Measurements from ENCODE around the gene PUM1. TPM values are rescaled to one million over a fixed set of nuclear protein-coding genes. Genes with fewer than 3 reads are reported as not detected.
A peak's percentile ranks its signal among the peaks of the same experiment; 100 is the strongest.

The PUM1 gene
- total RNA-seq, 1 donor from 2014 or later, result 105 TPM

GRCh38 chr1:30900931-30901560, 164.5 kb downstream of the PUM1 start:
- H3K9me3 Mint-ChIP-seq (ENCODE audit: low read depth), result no peaks in the 10 kb centered on the region
- peak; percentile 38 for DNase-seq (ENCODE audit: low spot score)
- TF ChIP-seq CTCF (IDR thresholded peaks at IDR 0.05), result no peak
- H3K27ac Mint-ChIP-seq (ENCODE audit: unreplicated experiment), result no peak overlapping the region
- peaks cover 21% of the 10 kb centered on the region for H3K4me1 Mint-ChIP-seq (ENCODE audit: low read depth)
- H3K27me3 Mint-ChIP-seq (ENCODE audit: low read depth), result no peaks in the 10 kb centered on the region
- no peak overlapping the region for H3K4me3 Mint-ChIP-seq (ENCODE audit: unreplicated experiment)
- H3K36me3 Mint-ChIP-seq (ENCODE audit: low read depth), result no peaks in the 10 kb centered on the region

GRCh38 chr1:30900486-30900885, 165.0 kb downstream of the PUM1 start:
- H3K36me3 Mint-ChIP-seq (ENCODE audit: low read depth), result no peaks in the 10 kb centered on the region
- no peak overlapping the region for H3K4me3 Mint-ChIP-seq (ENCODE audit: unreplicated experiment)
- peak; percentile 50 for DNase-seq (ENCODE audit: low spot score)
- H3K27me3 Mint-ChIP-seq (ENCODE audit: low read depth), result no peaks in the 10 kb centered on the region
- no peak overlapping the region for H3K27ac Mint-ChIP-seq (ENCODE audit: unreplicated experiment)
- TF ChIP-seq CTCF (IDR thresholded peaks at IDR 0.05), result no peak
- no peaks in the 10 kb centered on the region for H3K9me3 Mint-ChIP-seq (ENCODE audit: low read depth)
- H3K4me1 Mint-ChIP-seq (ENCODE audit: low read depth), result peaks cover 24% of the 10 kb centered on the region

- peak; percentile 36 for DNase-seq (ENCODE audit: low spot score)
- TF ChIP-seq CTCF (IDR thresholded peaks at IDR 0.05), result no peak
- peaks cover 24% of the 10 kb centered on the region for H3K4me1 Mint-ChIP-seq (ENCODE audit: low read depth)
- no peaks in the 10 kb centered on the region for H3K9me3 Mint-ChIP-seq (ENCODE audit: low read depth)
- H3K36me3 Mint-ChIP-seq (ENCODE audit: low read depth), result no peaks in the 10 kb centered on the region
- H3K27ac Mint-ChIP-seq (ENCODE audit: unreplicated experiment), result no peak overlapping the region
- H3K4me3 Mint-ChIP-seq (ENCODE audit: unreplicated experiment), result no peak overlapping the region
- H3K27me3 Mint-ChIP-seq (ENCODE audit: low read depth), result no peaks in the 10 kb centered on the region
These were observed 165.7 kb downstream of the PUM1 start for GRCh38 chr1:30899577-30900389.

GRCh38 chr1:30898031-30898815, 167.3 kb downstream of the PUM1 start:
- Mint-ChIP-seq H3K27me3 (ENCODE audit: low read depth) (no peaks in the 10 kb centered on the region), H3K27ac (ENCODE audit: unreplicated experiment) (no peak overlapping the region), H3K36me3 (ENCODE audit: low read depth) (no peaks in the 10 kb centered on the region), H3K4me1 (ENCODE audit: low read depth) (peaks cover 19% of the 10 kb centered on the region), H3K9me3 (ENCODE audit: low read depth) (no peaks in the 10 kb centered on the region), H3K4me3 (ENCODE audit: unreplicated experiment) (no peak overlapping the region)
- no peak for TF ChIP-seq CTCF (IDR thresholded peaks at IDR 0.05)
- DNase-seq (ENCODE audit: low spot score), result peak; percentile 53

GRCh38 chr1:30896905-30897304, 168.6 kb downstream of the PUM1 start:
- no peak for DNase-seq (ENCODE audit: low spot score)
- no peak overlapping the region for H3K4me3 Mint-ChIP-seq (ENCODE audit: unreplicated experiment)
- H3K27me3 Mint-ChIP-seq (ENCODE audit: low read depth), result no peaks in the 10 kb centered on the region
- H3K27ac Mint-ChIP-seq (ENCODE audit: unreplicated experiment), result no peak overlapping the region
- TF ChIP-seq CTCF (IDR thresholded peaks at IDR 0.05), result no peak
- peaks cover 13% of the 10 kb centered on the region for H3K4me1 Mint-ChIP-seq (ENCODE audit: low read depth)
- H3K36me3 Mint-ChIP-seq (ENCODE audit: low read depth), result no peaks in the 10 kb centered on the region
- no peaks in the 10 kb centered on the region for H3K9me3 Mint-ChIP-seq (ENCODE audit: low read depth)

Data from chondrocyte (in vitro differentiated cells).